22Rv1 (cell line): ENCODE measurements around the gene SLC25A42.
"Not testable (repeated sequence)": the region's sequence is repeated elsewhere in the genome, so short reads cannot be mapped to it uniquely, and the experiment has no call there.

Experiments
- H3K27ac ChIP-seq: fragments of 450-650 bp; 2 replicates; pipeline ENCODE4 v1.5.1; 2017
- ZFX ChIP-seq: fragments of 450-650 bp; IDR thresholded peaks from 2 replicates; pipeline ENCODE4 v1.6.1; 2017; ENCODE audit warnings: antibody characterized with exemption, borderline replicate concordance
- TF ChIP-seq, protein P1 (sequence below): fragments of 450-650 bp; IDR thresholded peaks from 2 replicates; pipeline ENCODE4 v1.5.1; 2017; ENCODE audit warnings: mild to moderate bottlenecking

SLC25A42 gene

DNA sequence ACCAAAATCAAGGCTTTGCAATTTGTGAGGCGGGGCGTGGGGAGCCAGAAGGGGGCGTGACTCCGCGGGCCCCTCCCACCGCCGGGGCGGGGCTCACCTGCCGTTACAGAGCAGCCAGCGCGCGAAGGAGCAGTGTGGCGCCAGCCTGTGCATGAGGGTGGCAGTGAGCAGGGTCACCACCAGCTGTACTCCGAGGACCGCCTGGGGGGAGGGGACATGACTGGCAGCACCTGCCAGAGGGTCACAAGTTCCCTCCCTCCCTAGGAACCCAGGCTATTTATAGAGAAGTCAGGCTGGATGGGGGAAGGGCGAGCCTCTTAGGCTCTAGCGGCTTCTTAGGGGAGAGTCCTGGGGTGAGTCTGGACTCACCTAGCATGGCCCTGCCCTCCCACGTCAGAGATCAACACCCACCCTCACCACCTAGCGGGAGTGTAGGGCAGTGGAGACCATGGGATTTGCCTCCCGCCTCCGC lies 70.9 kb downstream of the SLC25A42 start:
- TF ChIP-seq ZFX = no peak
- TF ChIP-seq, protein P1, sequence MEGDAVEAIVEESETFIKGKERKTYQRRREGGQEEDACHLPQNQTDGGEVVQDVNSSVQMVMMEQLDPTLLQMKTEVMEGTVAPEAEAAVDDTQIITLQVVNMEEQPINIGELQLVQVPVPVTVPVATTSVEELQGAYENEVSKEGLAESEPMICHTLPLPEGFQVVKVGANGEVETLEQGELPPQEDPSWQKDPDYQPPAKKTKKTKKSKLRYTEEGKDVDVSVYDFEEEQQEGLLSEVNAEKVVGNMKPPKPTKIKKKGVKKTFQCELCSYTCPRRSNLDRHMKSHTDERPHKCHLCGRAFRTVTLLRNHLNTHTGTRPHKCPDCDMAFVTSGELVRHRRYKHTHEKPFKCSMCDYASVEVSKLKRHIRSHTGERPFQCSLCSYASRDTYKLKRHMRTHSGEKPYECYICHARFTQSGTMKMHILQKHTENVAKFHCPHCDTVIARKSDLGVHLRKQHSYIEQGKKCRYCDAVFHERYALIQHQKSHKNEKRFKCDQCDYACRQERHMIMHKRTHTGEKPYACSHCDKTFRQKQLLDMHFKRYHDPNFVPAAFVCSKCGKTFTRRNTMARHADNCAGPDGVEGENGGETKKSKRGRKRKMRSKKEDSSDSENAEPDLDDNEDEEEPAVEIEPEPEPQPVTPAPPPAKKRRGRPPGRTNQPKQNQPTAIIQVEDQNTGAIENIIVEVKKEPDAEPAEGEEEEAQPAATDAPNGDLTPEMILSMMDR = no peak
- H3K27ac ChIP-seq = no peak overlapping the region

DNA sequence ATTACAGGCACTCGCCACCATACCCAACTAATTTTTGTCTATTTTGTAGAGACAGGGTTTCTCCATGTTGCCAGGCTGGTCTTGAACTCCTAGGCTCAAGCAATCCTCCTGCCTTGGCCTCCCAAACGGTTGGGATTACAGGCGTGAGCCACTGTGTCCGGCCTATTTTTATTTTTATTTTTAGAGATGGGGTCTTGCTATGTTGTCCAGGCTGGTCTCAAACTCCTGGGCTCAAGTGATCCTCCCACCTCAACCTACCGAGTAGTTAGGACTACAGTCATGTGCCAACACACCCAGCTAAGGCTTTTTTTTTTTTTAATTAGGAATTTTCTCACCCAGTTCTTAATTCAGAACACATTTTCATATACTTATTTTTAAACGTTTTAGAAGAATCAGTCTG lies 71.9 kb downstream of the SLC25A42 start:
- not testable (repeated sequence) for H3K27ac ChIP-seq

DNA sequence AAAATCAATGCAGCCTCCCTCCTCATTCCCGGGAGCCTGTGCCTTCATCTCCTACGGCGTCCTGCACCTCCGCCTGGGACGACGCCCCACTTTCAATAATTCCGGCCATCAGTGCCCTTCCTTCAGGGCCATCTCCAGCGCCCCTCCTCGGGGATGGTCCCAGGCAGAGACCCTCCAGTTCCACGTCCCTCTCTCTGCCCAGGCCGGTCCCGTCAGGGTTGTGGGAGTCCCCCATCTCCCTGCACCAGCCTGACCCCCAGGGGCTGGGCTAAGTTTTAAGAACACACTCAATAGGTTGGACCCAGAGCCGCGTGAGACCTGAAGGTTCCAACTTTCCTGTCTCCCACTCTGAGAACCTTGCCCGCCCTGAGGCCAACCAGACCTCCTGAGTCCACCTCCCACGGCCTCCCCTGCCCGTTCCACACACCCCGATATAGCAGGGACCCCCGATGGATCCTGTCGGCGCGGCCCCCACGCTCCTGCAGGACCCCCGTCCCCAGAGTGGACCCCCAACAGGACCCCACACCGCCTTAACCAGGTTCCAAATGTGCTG lies 73.8 kb downstream of the SLC25A42 start:
- H3K27ac ChIP-seq = peak overlapping the region; percentile 59
- TF ChIP-seq, protein P1 = no peak
- TF ChIP-seq ZFX = no peak

DNA sequence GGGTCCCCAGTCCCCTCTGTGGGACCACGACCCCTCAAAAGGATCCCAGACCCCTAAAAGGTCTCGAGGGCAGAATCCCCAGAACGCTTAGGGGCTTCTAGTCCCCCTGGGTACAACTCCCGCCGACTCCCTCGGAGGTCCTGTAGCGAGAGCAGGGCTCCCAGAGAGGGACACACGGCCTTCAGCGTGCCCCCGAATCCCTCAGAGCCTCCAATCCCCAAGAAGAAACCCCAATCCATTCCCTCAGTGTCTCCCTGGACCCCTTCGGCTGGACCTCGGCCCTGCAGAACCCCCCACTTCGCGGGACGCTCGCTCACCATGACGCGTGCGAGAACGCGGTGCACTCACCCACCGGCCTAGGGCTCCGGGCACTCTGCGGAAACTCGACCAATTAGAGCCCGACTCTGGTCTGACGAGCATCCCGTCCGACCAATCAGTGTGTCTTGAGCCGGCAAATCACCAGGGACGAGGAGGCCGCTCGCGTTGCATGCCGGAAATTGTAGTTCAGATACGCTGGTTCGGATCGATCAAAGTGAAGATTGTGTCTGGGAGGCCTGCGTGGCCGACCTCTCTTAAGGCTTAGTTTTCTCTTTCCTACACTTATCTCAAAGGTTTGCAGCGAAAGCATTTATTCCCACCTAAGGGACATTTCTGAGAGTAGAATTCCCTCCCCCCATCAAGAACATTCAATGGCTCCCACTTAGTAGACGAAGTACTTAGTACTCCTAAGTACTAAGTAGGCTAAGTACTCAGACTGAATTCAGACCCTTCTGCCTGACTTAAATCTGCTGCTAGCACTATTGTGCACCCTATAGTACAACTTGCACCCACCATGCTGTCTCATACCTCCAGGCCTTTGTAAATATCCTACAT lies 74.6 kb downstream of the SLC25A42 start, which contains the start of gene TMEM161A:
TSS of gene TMEM161A (minus strand) at position 370 of the 873 bp plus-strand sequence. CDS start at position 320, 50 bp downstream.
- H3K27ac ChIP-seq = peak within 1 kb of the TSS; percentile 59
- no peak for TF ChIP-seq ZFX
- TF ChIP-seq, protein P1 = no peak

DNA sequence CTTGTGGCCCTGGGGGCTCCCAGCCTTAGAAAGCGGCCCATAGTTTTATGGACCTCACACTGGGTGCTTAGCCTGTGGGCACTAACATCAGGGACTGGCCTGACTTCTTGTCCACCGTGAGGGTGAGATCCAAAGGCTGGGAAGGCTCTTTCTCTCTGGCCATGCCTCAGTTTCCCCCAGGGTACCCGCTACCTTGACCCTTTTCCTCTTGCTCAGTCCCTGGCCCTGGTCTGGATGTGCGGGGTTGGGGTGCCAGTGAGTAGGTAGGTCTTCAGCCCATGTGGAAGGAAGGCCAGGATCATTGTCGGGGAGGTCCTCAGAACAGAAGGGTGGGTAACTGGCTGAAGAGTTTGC lies 76.1 kb downstream of the SLC25A42 start:
- TF ChIP-seq, protein P1 = peak; percentile 68
- no peak for TF ChIP-seq ZFX

DNA sequence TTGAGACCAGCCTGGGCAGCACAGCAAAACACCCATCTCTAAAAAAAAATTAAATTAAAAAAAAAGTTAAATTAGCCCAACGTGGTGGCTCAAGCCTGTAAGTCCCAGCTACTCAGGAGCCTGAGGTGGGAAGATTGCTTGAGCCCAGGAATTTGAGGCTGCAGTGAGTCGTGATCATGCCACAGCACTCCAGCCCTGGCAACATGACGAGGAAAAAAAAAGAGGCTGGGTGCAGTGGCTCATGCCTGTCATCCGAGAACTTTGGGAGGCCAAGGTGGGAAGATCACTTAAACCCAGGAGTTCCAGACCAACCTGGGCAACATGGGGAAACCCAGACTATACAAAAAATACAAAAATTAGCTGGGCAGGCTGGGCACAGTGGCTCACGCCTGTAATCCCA lies 76.7 kb downstream of the SLC25A42 start:
- H3K27ac ChIP-seq = no peak overlapping the region
- no peak for TF ChIP-seq ZFX
- TF ChIP-seq, protein P1 = no peak

More for the DNA sequence above, 76.1 kb downstream of the SLC25A42 start:
- H3K27ac ChIP-seq = no peak overlapping the region

DNA sequence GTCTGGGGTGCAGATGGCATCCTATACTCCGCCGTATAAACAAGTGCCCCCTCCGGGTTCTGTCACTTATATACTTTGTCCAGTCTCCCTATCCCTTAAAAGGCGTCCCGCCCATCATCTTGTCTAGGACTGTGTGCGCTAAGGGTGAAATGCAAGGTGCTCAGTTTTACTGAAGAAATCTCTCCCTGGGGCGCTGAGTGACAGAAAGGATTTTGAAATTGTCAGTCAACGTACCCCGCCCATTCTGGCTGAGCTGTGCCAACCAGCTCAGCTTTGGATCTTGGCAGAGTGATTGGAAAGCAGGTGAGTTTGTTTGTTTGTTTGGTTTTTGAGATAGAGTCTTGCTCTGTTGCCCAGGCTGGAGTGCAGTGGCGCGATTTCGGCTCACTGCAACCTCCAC lies 78.6 kb downstream of the SLC25A42 start:
- TF ChIP-seq, protein P1 = no peak
- TF ChIP-seq ZFX = no peak
- no peak overlapping the region for H3K27ac ChIP-seq
